Measurements from ENCODE around the gene KCTD5. TPM values are rescaled to one million over a fixed set of nuclear protein-coding genes. Genes with fewer than 3 reads are reported as not detected.

KCTD5 gene
- polyA plus RNA-seq, 1 donor (not counting 4 experiments of a cell fraction or from before 2014, with no cell fraction given) = 29.0 TPM

DNA sequence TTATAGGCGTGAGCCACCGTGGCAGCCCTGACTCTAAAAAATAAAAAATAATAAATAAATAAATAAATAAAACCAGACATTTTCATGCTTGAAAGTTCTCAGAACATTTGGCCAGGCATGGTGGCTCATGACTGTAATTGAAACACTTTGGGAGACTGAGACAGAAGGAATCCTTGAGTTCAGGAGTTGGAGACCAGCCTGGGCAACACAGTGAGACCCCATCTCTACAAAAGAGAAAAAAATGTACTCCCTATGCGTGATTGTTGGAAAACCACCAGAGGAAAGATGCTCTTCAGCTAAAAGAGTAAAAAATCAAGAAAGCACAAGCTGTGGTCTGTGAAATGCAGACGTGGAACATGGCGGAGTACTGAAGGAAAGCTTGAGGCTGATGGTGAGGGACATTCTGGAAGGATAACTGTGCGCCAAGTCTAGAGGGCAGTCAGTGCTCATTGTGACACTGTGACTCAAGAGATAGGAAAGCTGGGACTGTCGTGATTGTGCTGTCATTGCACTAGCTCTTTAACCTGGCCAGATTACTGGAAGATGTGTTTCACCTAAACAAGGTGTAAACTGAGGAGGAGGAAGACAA lies 41.9 kb downstream of the KCTD5 start:
- Histone ChIP-seq H3K9ac (ENCODE audit: control insufficient read depth, extremely low read depth, insufficient read depth, low read length) (no peak overlapping the region), H3K9me3 (ENCODE audit: control insufficient read depth, low read depth, low read length) (no peaks in the 10 kb centered on the region), H3K36me3 (ENCODE audit: control insufficient read depth in 2 of 2, extremely low read depth in 1 of 2, insufficient read depth in 2 of 2, low read length in 2 of 2) (no peaks in the 10 kb centered on the region), H3K79me2 (ENCODE audit: control insufficient read depth, insufficient read depth, low read length) (no peaks in the 10 kb centered on the region), H3K4me3 (ENCODE audit: control insufficient read depth in 2 of 3, extremely low read depth in 1 of 3, insufficient read depth in 2 of 3, low read depth in 1 of 3, low read length in 3 of 3) (no peak overlapping the region), H3K9me1 (ENCODE audit: control insufficient read depth, extremely low read depth, insufficient read depth, low read length) (no peaks in the 10 kb centered on the region), H2AFZ (ENCODE audit: control insufficient read depth, low read length) (no peak overlapping the region), H4K20me1 (ENCODE audit: control insufficient read depth, extremely low read depth, insufficient read depth, low read length) (no peaks in the 10 kb centered on the region), H3K4me2 (ENCODE audit: control insufficient read depth, extremely low read depth, insufficient read depth, low read depth, low read length) (no peak overlapping the region), H3K4me1 (ENCODE audit: control insufficient read depth, extremely low read depth, insufficient read depth, low read length) (peaks cover 7% of the 10 kb centered on the region), H3K27me3 (ENCODE audit: control insufficient read depth, extremely low read depth, insufficient read depth, low read length) (no peaks in the 10 kb centered on the region), H3K27ac (ENCODE audit: control insufficient read depth, insufficient read depth, low read length) (no peak overlapping the region)
- FAIRE-seq (no peak), DNase-seq (ENCODE audit: low read depth, low spot score) (no peak)
- dilution Hi-C loops (cut with MboI; ENCODE audit: extremely low pct_ligation_motif_present, low sequenced_read_pairs) = no loop called here
- TF ChIP-seq EZH2 (IDR thresholded peaks at IDR 0.05; ENCODE audit: low read length) = no peak
- TF ChIP-seq, protein P1, sequence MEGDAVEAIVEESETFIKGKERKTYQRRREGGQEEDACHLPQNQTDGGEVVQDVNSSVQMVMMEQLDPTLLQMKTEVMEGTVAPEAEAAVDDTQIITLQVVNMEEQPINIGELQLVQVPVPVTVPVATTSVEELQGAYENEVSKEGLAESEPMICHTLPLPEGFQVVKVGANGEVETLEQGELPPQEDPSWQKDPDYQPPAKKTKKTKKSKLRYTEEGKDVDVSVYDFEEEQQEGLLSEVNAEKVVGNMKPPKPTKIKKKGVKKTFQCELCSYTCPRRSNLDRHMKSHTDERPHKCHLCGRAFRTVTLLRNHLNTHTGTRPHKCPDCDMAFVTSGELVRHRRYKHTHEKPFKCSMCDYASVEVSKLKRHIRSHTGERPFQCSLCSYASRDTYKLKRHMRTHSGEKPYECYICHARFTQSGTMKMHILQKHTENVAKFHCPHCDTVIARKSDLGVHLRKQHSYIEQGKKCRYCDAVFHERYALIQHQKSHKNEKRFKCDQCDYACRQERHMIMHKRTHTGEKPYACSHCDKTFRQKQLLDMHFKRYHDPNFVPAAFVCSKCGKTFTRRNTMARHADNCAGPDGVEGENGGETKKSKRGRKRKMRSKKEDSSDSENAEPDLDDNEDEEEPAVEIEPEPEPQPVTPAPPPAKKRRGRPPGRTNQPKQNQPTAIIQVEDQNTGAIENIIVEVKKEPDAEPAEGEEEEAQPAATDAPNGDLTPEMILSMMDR (optimal IDR thresholded peaks at IDR 0.05 in 1 of 3, IDR thresholded peaks at IDR 0.05 in 1 of 3, conservative IDR thresholded peaks at IDR 0.05 in 1 of 3; ENCODE audit: extremely low read depth in 1 of 3, insufficient read depth in 2 of 3, low read length in 3 of 3) = no peak

DNA sequence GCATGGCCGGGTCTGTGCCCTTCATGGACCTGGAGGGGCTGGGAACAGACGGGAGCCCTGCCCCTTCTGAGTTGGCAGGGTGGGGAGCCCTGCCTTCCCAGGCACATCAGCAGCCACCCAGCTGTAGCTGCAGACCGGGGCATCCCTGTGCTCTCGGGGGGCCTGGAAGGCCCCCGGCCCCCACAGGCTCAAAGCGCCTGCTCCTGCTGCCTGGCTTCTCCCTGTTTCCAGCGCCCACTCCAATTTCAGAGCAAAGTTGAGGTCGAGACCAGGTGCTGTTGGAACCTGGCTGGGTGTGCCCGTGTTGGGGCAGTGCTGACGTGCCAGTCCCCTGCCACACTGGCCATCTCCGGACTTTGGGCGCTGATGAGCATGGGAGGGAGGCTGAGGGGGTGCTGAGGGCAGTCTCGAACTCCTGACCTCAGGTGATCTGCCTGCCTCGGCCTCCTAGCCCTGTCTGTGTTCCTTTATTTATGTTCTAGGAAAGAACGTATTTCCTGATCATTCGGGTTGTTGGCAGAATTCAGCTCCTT lies 42.6 kb downstream of the KCTD5 start:
- H3K9ac ChIP-seq (ENCODE audit: control insufficient read depth, extremely low read depth, insufficient read depth, low read length) = no peak overlapping the region
- H3K4me2 ChIP-seq (ENCODE audit: control insufficient read depth, extremely low read depth, insufficient read depth, low read depth, low read length) = no peak overlapping the region
- no peaks in the 10 kb centered on the region for H3K79me2 ChIP-seq (ENCODE audit: control insufficient read depth, insufficient read depth, low read length)
- FAIRE-seq (no peak), DNase-seq (ENCODE audit: low read depth, low spot score) (no peak)
- H3K4me1 ChIP-seq (ENCODE audit: control insufficient read depth, extremely low read depth, insufficient read depth, low read length) = peaks cover 7% of the 10 kb centered on the region
- TF ChIP-seq, protein P1 (optimal IDR thresholded peaks at IDR 0.05 in 1 of 3, IDR thresholded peaks at IDR 0.05 in 1 of 3, conservative IDR thresholded peaks at IDR 0.05 in 1 of 3; ENCODE audit: extremely low read depth in 1 of 3, insufficient read depth in 2 of 3, low read length in 3 of 3) = no peak
- no peak for TF ChIP-seq EZH2 (IDR thresholded peaks at IDR 0.05; ENCODE audit: low read length)
- H3K9me3 ChIP-seq (ENCODE audit: control insufficient read depth, low read depth, low read length) = no peaks in the 10 kb centered on the region
- no peaks in the 10 kb centered on the region for H3K27me3 ChIP-seq (ENCODE audit: control insufficient read depth, extremely low read depth, insufficient read depth, low read length)
- dilution Hi-C loops (cut with MboI; ENCODE audit: extremely low pct_ligation_motif_present, low sequenced_read_pairs) = no loop called here
- no peaks in the 10 kb centered on the region for H3K36me3 ChIP-seq (ENCODE audit: control insufficient read depth in 2 of 2, extremely low read depth in 1 of 2, insufficient read depth in 2 of 2, low read length in 2 of 2)
- H2AFZ ChIP-seq (ENCODE audit: control insufficient read depth, low read length) = no peak overlapping the region
- H4K20me1 ChIP-seq (ENCODE audit: control insufficient read depth, extremely low read depth, insufficient read depth, low read length) = no peaks in the 10 kb centered on the region
- H3K4me3 ChIP-seq (ENCODE audit: control insufficient read depth in 2 of 3, extremely low read depth in 1 of 3, insufficient read depth in 2 of 3, low read depth in 1 of 3, low read length in 3 of 3) = no peak overlapping the region
- no peaks in the 10 kb centered on the region for H3K9me1 ChIP-seq (ENCODE audit: control insufficient read depth, extremely low read depth, insufficient read depth, low read length)
- no peak overlapping the region for H3K27ac ChIP-seq (ENCODE audit: control insufficient read depth, insufficient read depth, low read length)

Measured in keratinocyte (primary cell).